Choroid plexus epithelial cell (primary cell): Measurements from ENCODE around the gene AHCYL2.
"Not testable (repeated sequence)": the region's sequence is repeated elsewhere in the genome, so short reads cannot be mapped to it uniquely, and the experiment has no call there.

Experiments
- DNase-seq: peaks from one replicate; pipeline ENCODE4 v3.0.0-alpha.2; 2010; ENCODE audit warnings: low read depth
- H3K4me3 ChIP-seq: 2 replicates; pipeline ENCODE4 v1.5.1; 2011; ENCODE audit warnings: low read depth, mild to moderate bottlenecking, control low read depth, low read length, moderate library complexity
- CTCF ChIP-seq: conservative IDR thresholded peaks from 2 replicates; pipeline ENCODE4 v1.5.1; 2011; ENCODE audit warnings: low read depth, mild to moderate bottlenecking, control low read depth, inconsistent platforms, low read length, moderate library complexity

The AHCYL2 gene

DNA sequence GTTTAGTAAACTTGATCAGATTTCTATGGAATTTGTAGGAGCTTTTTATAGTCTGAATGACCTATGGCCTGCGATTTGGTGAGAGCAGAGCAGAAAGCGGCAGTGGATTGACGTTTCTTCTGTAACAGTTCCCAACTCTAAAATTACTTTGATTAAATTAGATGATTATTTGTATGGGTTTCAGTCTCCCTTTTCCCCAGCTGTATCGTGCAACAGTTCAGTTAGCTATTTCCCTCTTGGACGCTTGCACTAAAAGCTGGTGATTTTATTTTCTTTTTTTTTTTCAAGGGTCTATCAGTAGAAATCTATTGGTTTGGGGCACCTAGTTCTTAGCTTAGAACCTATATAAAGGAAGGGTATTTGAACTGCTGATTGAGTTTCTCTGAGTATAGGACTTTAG, 6.8 kb downstream of the AHCYL2 start:
- DNase-seq = no peak
- no peak for TF ChIP-seq CTCF
- no peak overlapping the region for H3K4me3 ChIP-seq

- TF ChIP-seq CTCF = no peak
- DNase-seq = no peak
- H3K4me3 ChIP-seq = no peak overlapping the region
These were observed 13.7 kb downstream of the AHCYL2 start for GRCh38 chr7:129238546-129238945.

DNA sequence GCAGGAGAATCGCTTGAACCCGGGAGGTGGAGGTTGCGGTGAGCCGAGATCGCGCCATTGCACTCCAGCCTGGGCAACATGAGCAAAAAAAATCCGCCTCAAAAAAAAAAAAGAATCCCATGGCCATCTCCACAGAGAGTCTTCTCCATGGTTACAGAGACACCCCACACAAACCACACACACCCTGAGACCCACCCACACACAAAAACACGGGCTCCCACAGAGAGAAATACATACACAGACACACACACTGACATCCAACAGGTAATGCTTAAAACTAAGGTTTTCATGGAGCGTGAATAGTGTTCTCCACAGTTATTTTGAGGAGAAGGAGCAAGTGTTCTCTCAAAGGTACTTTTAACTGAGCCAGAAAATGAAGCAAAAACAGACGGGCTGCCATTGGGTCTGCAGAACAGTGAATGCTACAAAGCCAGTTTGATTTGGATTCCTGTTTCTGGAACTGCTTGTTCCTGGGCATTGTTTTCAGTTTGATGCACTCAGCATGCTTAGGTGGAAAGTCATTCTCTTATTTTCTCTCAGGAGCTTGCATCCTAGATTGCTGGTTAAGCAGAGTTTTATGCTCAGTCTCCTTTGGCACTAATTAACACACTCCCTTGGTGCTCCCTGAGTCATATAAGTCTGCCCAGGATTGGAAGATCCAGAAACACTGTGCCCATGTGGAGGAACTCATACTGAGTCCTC, 15.4 kb downstream of the AHCYL2 start:
- no peak for TF ChIP-seq CTCF
- no peak overlapping the region for H3K4me3 ChIP-seq
- no peak for DNase-seq

DNA sequence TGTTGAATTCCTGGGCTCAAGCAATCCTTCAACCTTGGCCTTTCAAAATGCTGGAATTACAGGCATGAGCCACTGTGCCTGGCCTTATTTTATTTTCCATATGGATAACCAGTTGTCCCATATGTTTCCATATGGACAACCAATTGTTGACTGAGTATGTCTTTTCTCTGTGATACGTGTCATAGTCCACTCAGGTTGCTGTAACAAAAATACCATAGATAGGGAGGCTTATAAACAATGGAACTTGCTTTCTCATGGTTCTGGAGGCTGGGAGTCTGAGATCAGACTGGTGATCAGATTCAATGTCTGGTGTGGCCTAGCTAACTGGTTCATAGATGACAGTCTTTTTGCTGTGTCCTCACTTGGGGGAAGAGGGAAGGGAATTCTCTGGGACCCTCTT, 19.4 kb downstream of the AHCYL2 start:
- no peak for TF ChIP-seq CTCF
- DNase-seq = no peak
- H3K4me3 ChIP-seq = no peak overlapping the region

GRCh38 chr7:129245533-129245932, 20.7 kb downstream of the AHCYL2 start:
- no peak for DNase-seq
- no peak overlapping the region for H3K4me3 ChIP-seq
- TF ChIP-seq CTCF = no peak

- DNase-seq = no peak
- no peak overlapping the region for H3K4me3 ChIP-seq
- no peak for TF ChIP-seq CTCF
These were observed 22.3 kb downstream of the AHCYL2 start for GRCh38 chr7:129247087-129247486.

- no peak for DNase-seq
- no peak overlapping the region for H3K4me3 ChIP-seq
- TF ChIP-seq CTCF = no peak
These were observed 27.3 kb downstream of the AHCYL2 start for GRCh38 chr7:129252128-129252527.

DNA sequence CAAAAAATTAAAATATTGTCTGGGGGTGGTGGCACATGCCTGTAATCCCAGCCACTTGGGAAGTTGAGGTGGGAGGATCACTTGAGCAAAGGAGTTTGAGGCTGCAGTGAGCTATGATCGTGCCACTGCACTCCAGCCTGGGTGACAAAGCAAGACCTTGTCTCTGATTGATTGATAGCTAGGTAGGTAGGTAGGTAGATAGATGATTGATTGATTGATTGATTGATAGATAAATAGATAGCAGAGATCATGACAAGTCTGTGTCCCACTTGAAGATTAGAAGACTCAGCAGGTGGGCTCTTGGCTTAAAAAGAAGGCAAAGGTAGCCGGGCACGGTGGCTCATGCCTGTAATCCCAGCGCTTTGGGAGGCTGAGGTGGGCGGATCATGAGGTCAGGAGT, 27.8 kb downstream of the AHCYL2 start:
- not testable (repeated sequence) for H3K4me3 ChIP-seq, DNase-seq
